ENCODE data around the gene WDR27. TPM values are rescaled to one million over a fixed set of nuclear protein-coding genes. Genes with fewer than 3 reads are reported as not detected.

The WDR27 gene
- total RNA-seq, 2 experiments from 2014 or later = 77.2 to 108 TPM

DNA sequence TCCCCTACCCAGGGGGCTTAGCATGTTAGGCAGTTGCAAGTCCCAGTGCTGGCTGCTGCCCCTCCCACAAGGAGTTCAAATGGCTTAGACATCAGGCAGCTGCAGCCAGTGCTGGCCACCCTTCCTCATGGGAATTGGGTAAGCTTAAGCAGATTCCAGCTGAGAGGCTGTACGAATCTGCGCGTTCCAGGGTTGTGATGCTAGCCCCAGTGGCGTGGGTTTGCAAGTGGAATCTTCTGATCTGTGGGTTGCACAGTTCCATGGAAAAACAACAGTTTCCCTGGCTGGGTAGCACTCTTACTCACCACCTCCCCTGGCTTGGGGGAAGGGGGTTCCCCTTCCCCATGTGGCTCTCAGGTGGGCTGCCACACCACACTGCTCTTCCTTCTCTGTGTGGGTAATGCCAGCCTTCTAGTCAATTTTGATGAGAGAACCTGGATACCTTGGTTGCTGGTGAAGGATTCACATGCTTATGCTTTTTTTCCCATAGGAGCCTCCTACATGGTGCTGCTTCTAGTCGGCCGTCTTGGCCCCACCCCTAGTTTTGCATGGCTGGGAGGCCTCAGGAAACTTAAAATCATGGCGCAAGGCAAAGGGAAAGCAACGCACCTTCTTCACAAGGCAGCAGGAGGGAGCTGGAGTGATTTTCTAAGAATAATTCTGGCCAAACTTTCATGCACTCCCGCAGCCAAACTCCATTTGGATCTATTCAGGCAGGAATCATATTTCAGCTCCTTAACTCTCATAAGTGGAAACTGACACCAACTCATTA is 36.6 kb upstream of the WDR27 start:
- no TSS peak for BruUV-seq (replicated peaks)
- Histone ChIP-seq H3K36me3 (ENCODE audit: insufficient read depth, low read length) (no peaks in the 10 kb centered on the region), H3K9me3 (ENCODE audit: low read length) (no peaks in the 10 kb centered on the region), H3K9me2 (ENCODE audit: insufficient read depth, low read length) (no peaks in the 10 kb centered on the region), H3K79me2 (ENCODE audit: insufficient read depth, low read depth, low read length) (no peaks in the 10 kb centered on the region), H4K20me1 (ENCODE audit: insufficient read depth, low read length) (no peaks in the 10 kb centered on the region), H2AFZ (ENCODE audit: low read length) (no peak overlapping the region), H3K4me2 (ENCODE audit: low read length) (no peak overlapping the region), H3K4me3 (ENCODE audit: low read depth, low read length, poor library complexity, severe bottlenecking) (no peak overlapping the region), H3K4me1 (ENCODE audit: insufficient read depth, low read length, poor library complexity, severe bottlenecking) (no peaks in the 10 kb centered on the region), H3K27ac (ENCODE audit: low read depth, low read length, poor library complexity, severe bottlenecking) (no peak overlapping the region)
- TF ChIP-seq, protein P1, sequence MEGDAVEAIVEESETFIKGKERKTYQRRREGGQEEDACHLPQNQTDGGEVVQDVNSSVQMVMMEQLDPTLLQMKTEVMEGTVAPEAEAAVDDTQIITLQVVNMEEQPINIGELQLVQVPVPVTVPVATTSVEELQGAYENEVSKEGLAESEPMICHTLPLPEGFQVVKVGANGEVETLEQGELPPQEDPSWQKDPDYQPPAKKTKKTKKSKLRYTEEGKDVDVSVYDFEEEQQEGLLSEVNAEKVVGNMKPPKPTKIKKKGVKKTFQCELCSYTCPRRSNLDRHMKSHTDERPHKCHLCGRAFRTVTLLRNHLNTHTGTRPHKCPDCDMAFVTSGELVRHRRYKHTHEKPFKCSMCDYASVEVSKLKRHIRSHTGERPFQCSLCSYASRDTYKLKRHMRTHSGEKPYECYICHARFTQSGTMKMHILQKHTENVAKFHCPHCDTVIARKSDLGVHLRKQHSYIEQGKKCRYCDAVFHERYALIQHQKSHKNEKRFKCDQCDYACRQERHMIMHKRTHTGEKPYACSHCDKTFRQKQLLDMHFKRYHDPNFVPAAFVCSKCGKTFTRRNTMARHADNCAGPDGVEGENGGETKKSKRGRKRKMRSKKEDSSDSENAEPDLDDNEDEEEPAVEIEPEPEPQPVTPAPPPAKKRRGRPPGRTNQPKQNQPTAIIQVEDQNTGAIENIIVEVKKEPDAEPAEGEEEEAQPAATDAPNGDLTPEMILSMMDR (conservative IDR thresholded peaks at IDR 0.05; ENCODE audit: low read length) = no peak
- TF ChIP-seq EZH2phosphoT487 (IDR thresholded peaks at IDR 0.05; ENCODE audit: borderline replicate concordance, low read depth, low read length) = no peak
- CTCF ChIA-PET (ENCODE audit: unreplicated experiment) = no interaction called here
- POLR2A ChIA-PET = interaction anchor here (0.6 to 1.1 kb wide), 2 partner anchors 28 to 60 kb away, joined by 4 read pairs; no protein-coding TSS in a partner anchor
- intact Hi-C loops (cut with micrococcal nuclease; ENCODE audit: unreplicated experiment) = no loop called here
- no peak for DNase-seq (ENCODE audit: low spot score)

DNA sequence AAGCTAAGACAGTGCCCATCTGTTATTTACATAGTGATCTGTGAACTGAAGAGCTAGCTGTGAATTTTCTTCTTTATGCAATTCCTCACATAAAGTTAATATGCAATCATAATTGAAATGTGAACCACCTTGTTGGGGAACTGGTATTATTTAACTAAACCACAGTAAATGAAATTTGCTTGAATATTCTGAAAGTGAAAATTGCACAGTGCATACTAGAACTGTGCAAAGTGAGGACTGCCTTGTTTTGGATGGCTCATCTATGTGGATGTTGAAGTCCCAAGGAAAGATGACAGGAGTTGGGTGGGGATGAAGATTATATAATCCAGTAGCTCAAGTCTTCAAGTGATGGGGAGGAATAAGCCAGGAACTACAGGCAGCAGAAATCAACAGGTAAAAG is 28.1 kb upstream of the WDR27 start:
- Histone ChIP-seq H3K27ac (ENCODE audit: low read depth, low read length, poor library complexity, severe bottlenecking) (no peak overlapping the region), H3K36me3 (ENCODE audit: insufficient read depth, low read length) (no peaks in the 10 kb centered on the region), H3K4me3 (ENCODE audit: low read depth, low read length, poor library complexity, severe bottlenecking) (no peak overlapping the region), H3K79me2 (ENCODE audit: insufficient read depth, low read depth, low read length) (no peaks in the 10 kb centered on the region), H3K4me1 (ENCODE audit: insufficient read depth, low read length, poor library complexity, severe bottlenecking) (peaks cover 10% of the 10 kb centered on the region), H4K20me1 (ENCODE audit: insufficient read depth, low read length) (no peaks in the 10 kb centered on the region), H3K4me2 (ENCODE audit: low read length) (no peak overlapping the region), H3K9me3 (ENCODE audit: low read length) (no peaks in the 10 kb centered on the region), H3K9me2 (ENCODE audit: insufficient read depth, low read length) (no peaks in the 10 kb centered on the region), H2AFZ (ENCODE audit: low read length) (no peak overlapping the region)
- POLR2A ChIA-PET = no interaction called here
- BruUV-seq (replicated peaks) = no TSS peak
- intact Hi-C loops (cut with micrococcal nuclease; ENCODE audit: unreplicated experiment) = no loop called here
- no peak for TF ChIP-seq EZH2phosphoT487 (IDR thresholded peaks at IDR 0.05; ENCODE audit: borderline replicate concordance, low read depth, low read length)
- TF ChIP-seq, protein P1 (conservative IDR thresholded peaks at IDR 0.05; ENCODE audit: low read length) = no peak
- DNase-seq (ENCODE audit: low spot score) = no peak
- CTCF ChIA-PET (ENCODE audit: unreplicated experiment) = no interaction called here

- TF ChIP-seq, protein P1 (conservative IDR thresholded peaks at IDR 0.05; ENCODE audit: low read length) = no peak
- TF ChIP-seq EZH2phosphoT487 (IDR thresholded peaks at IDR 0.05; ENCODE audit: borderline replicate concordance, low read depth, low read length) = no peak
- H2AFZ ChIP-seq (ENCODE audit: low read length) = no peak overlapping the region
- POLR2A ChIA-PET = interaction anchor here (2.7 kb wide), 1 partner anchor 18 kb away, joined by 12 read pairs; no protein-coding TSS in a partner anchor
- no peak overlapping the region for H3K4me3 ChIP-seq (ENCODE audit: low read depth, low read length, poor library complexity, severe bottlenecking)
- peaks cover 8% of the 10 kb centered on the region; the same call in 1 of the 2 replicates for H4K20me1 ChIP-seq (ENCODE audit: insufficient read depth, low read length)
- H3K79me2 ChIP-seq (ENCODE audit: insufficient read depth, low read depth, low read length) = peaks cover 13% of the 10 kb centered on the region
- no peaks in the 10 kb centered on the region for H3K9me2 ChIP-seq (ENCODE audit: insufficient read depth, low read length)
- BruUV-seq (replicated peaks) = no TSS peak
- intact Hi-C loops (cut with micrococcal nuclease; ENCODE audit: unreplicated experiment) = no loop called here
- H3K4me2 ChIP-seq (ENCODE audit: low read length) = no peak overlapping the region
- no peaks in the 10 kb centered on the region for H3K36me3 ChIP-seq (ENCODE audit: insufficient read depth, low read length)
- H3K9me3 ChIP-seq (ENCODE audit: low read length) = no peaks in the 10 kb centered on the region
- H3K27ac ChIP-seq (ENCODE audit: low read depth, low read length, poor library complexity, severe bottlenecking) = no peak overlapping the region
- CTCF ChIA-PET (ENCODE audit: unreplicated experiment) = no interaction called here
- no peak for DNase-seq (ENCODE audit: low spot score)
- peaks cover 16% of the 10 kb centered on the region for H3K4me1 ChIP-seq (ENCODE audit: insufficient read depth, low read length, poor library complexity, severe bottlenecking)
Measured at GRCh38 chr6:169726963-169727362, 25.1 kb upstream of the WDR27 start.
